GM23248 (cell line): Measurements from ENCODE around the gene FAM162A. TPM values are rescaled to one million over a fixed set of nuclear protein-coding genes. Genes with fewer than 3 reads are reported as not detected.

Source experiments
- DNase-seq: peaks from one replicate; pipeline ENCODE4 v3.0.0-alpha.2; 2015
- H2AFZ ChIP-seq: fragments of 200-600 bp; sonication (generic); 2 replicates; pipeline ENCODE4 v1.6.1; 2016; ENCODE audit warnings: antibody characterized with exemption
- H3F3A ChIP-seq: fragments of 200-600 bp; sonication (generic); 2 replicates; pipeline ENCODE4 v1.6.1; 2016; ENCODE audit warnings: mild to moderate bottlenecking, antibody characterized with exemption, mixed run types; ENCODE audit not compliant: insufficient read depth
- H3K27ac ChIP-seq: fragments of 200-600 bp; sonication (generic); 2 replicates; pipeline ENCODE4 v1.5.1; 2016; ENCODE audit warnings: mild to moderate bottlenecking
- H3K27me3 ChIP-seq: fragments of 200-600 bp; sonication (generic); replicated peaks from 2 replicates; pipeline ENCODE4 v1.6.1; 2016; ENCODE audit warnings: mild to moderate bottlenecking; ENCODE audit not compliant: insufficient read depth
- H3K36me3 ChIP-seq: fragments of 200-600 bp; sonication (generic); 2 replicates; pipeline ENCODE4 v1.6.1; 2016; ENCODE audit warnings: low read depth, mild to moderate bottlenecking
- H3K4me1 ChIP-seq: fragments of 200-600 bp; sonication (generic); 2 replicates; pipeline ENCODE4 v1.6.1; 2016; ENCODE audit warnings: mild to moderate bottlenecking; ENCODE audit not compliant: insufficient read depth
- H3K4me2 ChIP-seq: fragments of 200-600 bp; sonication (generic); one replicate; pipeline ENCODE4 v1.6.1; 2016; ENCODE audit warnings: mild to moderate bottlenecking; ENCODE audit not compliant: unreplicated experiment
- H3K4me3 ChIP-seq: fragments of 200-600 bp; sonication (generic); 2 replicates; pipeline ENCODE4 v1.5.1; 2016; ENCODE audit warnings: mild to moderate bottlenecking
- H3K79me2 ChIP-seq: fragments of 200-600 bp; sonication (generic); 2 replicates; pipeline ENCODE4 v1.6.1; 2016; ENCODE audit warnings: mild to moderate bottlenecking; ENCODE audit not compliant: insufficient read depth
- H3K9ac ChIP-seq: fragments of 200-600 bp; sonication (generic); 2 replicates; pipeline ENCODE4 v1.6.1; 2016; ENCODE audit warnings: mild to moderate bottlenecking
- H3K9me2 ChIP-seq: fragments of 200-600 bp; sonication (generic); 2 replicates; pipeline ENCODE4 v1.6.1; 2016; ENCODE audit warnings: mixed run types, mild to moderate bottlenecking, moderate library complexity; ENCODE audit not compliant: insufficient read depth
- H3K9me3 ChIP-seq: fragments of 200-600 bp; sonication (generic); one replicate; pipeline ENCODE4 v1.6.1; 2017; ENCODE audit warnings: low read depth
- H4K20me1 ChIP-seq: fragments of 200-600 bp; sonication (generic); 2 replicates; pipeline ENCODE4 v1.6.0; 2016; ENCODE audit not compliant: insufficient read depth
- EZH2 ChIP-seq: fragments of 200-600 bp; sonication (generic); IDR thresholded peaks from 2 replicates; pipeline ENCODE4 v1.6.1; 2018; ENCODE audit warnings: antibody characterized with exemption, mild to moderate bottlenecking; ENCODE audit not compliant: insufficient read depth, poor library complexity, severe bottlenecking
- EZH2phosphoT487 ChIP-seq: fragments of 200-600 bp; sonication (generic); IDR thresholded peaks from 2 replicates; pipeline ENCODE4 v1.6.1; 2018; ENCODE audit warnings: antibody characterized with exemption, moderate library complexity, mild to moderate bottlenecking, low read depth; ENCODE audit not compliant: insufficient read depth
- WGBS, 2 experiments: methylation state at CpG; one replicate each; pipeline ENCODE4 v1.1.6; 2015 to 2017; ENCODE audit warnings: low lambda C conversion rate in 2 of 2, low coverage in 1 of 2; ENCODE audit errors: missing lambda C conversion rate in 2 of 2; 5-methylcytosine and 5-hydroxymethylcytosine counted together
- in situ Hi-C: fragments of 300-500 bp; cut with MboI; formaldehyde crosslinking; loops from 2 replicates; pipeline ENCODE4 v1.15.0; 2020
- polyA plus RNA-seq: library from polyadenylated mRNA; unstranded; fragments of >200 nt; fragmentation: Nextera tagmentation; extraction: Ambion mirVana; gene quantifications from 2 replicates; pipeline ENCODE4 v1.2.1, GENCODE V29; 2016
- total RNA-seq: library from RNA; depleted of rRNA; stranded (reverse); fragments of >200 nt; shearing (Covaris generic); gene quantifications from 2 replicates; pipeline ENCODE4 v1.2.3, GENCODE V29; 2014

The FAM162A gene
- total and polyA plus RNA-seq, 2 experiments from 2014 or later = 8.0 to 101 TPM

DNA sequence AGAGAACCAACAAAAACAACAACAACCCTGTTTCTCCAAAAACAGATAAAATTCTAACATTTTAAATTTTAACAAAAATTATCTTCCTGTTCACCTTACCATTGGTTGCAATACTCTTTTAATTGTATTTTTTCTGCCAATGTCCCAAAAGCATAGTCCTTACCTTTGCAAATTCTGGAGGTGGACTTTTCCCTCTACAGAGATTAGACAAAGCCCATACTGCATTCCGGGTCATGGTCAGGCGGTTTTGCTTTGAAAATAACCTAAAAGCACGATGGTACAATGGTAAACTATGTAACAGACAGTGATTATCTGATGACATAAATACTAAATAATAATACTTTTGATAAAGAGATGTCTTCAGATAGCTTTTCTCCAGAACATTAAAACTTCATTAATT, 67.4 kb downstream of the FAM162A start:
- peaks cover 60% of the 10 kb centered on the region for H3K36me3 ChIP-seq
- no peak for TF ChIP-seq EZH2
- no peak for TF ChIP-seq EZH2phosphoT487
- H3K9me3 ChIP-seq = no peaks in the 10 kb centered on the region
- H2AFZ ChIP-seq = no peak overlapping the region
- DNase-seq = no peak
- H3K27me3 ChIP-seq = no peaks in the 10 kb centered on the region
- H3K9ac ChIP-seq = no peak overlapping the region
- H4K20me1 ChIP-seq = no peaks in the 10 kb centered on the region
- peaks cover 73% of the 10 kb centered on the region for H3K79me2 ChIP-seq
- H3K4me1 ChIP-seq = 0 out of 2 replicates have a peak, but pooled peaks cover 3% of the 10 kb centered on the region
- H3K4me3 ChIP-seq = no peak overlapping the region
- whole genome bisulfite sequencing, 2 experiments = 87 to 93% methylated on average over 3 of the region's 3 CpGs
- in situ Hi-C loops = loop anchor here (25.0 kb wide), 1 partner anchor 236 kb away; the partner anchor contains the start of gene PARP14
- no peak overlapping the region for H3K4me2 ChIP-seq
- H3K27ac ChIP-seq = no peak overlapping the region
- no peaks in the 10 kb centered on the region for H3K9me2 ChIP-seq
- H3F3A ChIP-seq = 0 out of 2 replicates have a peak, but pooled peaks cover 5% of the 10 kb centered on the region

DNA sequence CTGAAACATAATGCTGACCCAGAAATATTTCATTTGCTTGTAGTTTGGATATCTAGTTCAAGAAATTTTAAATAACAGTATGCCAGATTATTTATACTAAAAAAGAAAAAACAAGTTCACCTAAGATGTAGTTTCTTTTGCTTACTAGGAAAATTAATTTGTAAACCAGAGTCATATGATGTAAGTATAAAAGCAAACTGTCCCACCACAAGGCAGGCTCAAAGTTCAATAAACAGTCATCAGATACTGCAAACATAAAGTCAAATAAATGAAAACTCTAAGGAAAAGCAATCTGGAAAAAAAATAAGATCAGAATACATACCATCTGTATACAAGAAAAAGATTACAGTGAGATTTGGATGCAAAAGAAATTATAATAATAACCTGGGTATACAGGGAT, 72.1 kb downstream of the FAM162A start:
- no peak overlapping the region for H3K4me3 ChIP-seq
- peaks cover 9% of the 10 kb centered on the region for H3F3A ChIP-seq
- no peak for DNase-seq
- no peak overlapping the region for H2AFZ ChIP-seq
- H3K4me1 ChIP-seq = 0 out of 2 replicates have a peak, but pooled peaks cover 3% of the 10 kb centered on the region
- no peak for TF ChIP-seq EZH2phosphoT487
- TF ChIP-seq EZH2 = no peak
- no peak overlapping the region; the same call in 1 of the 2 replicates for H3K9ac ChIP-seq
- no peak overlapping the region for H3K4me2 ChIP-seq
- H3K27me3 ChIP-seq = no peaks in the 10 kb centered on the region
- in situ Hi-C loops = loop anchor here (25.0 kb wide), 1 partner anchor 231 kb away; the partner anchor contains the start of gene PARP14
- peaks cover 54% of the 10 kb centered on the region for H3K79me2 ChIP-seq
- no peak overlapping the region for H3K27ac ChIP-seq
- H3K9me3 ChIP-seq = no peaks in the 10 kb centered on the region
- H3K9me2 ChIP-seq = no peaks in the 10 kb centered on the region
- H3K36me3 ChIP-seq = peaks cover 49% of the 10 kb centered on the region
- H4K20me1 ChIP-seq = no peaks in the 10 kb centered on the region

DNA sequence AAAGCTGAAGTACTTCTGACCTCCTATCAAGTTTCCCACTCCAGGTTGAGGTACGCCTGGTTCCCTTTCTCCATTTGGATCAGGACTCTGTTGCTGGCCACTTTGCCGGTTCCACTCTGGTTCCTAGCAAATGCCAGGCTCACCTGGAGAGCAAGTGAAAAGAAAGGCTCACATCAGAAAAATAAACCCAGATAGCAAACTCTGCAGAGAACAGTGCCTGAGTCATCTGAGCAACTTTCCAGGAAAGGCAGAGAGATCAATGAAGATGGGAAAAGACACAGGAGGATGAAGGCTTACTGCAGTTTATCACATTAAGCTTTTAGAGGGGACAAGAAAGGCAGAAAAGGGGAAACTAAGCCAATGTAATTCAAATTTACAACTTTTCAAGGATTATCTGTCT, 73.7 kb downstream of the FAM162A start:
- H3K4me1 ChIP-seq = no peaks in the 10 kb centered on the region
- in situ Hi-C loops = loop anchor here (25.0 kb wide), 1 partner anchor 230 kb away; the partner anchor contains the start of gene PARP14
- no peaks in the 10 kb centered on the region for H3K27me3 ChIP-seq
- H3K36me3 ChIP-seq = peaks cover 54% of the 10 kb centered on the region
- no peak for DNase-seq
- WGBS, 2 experiments = 98 to 100% methylated on average over 2 of the region's 2 CpGs
- TF ChIP-seq EZH2 (no peak), EZH2phosphoT487 (no peak)
- no peak overlapping the region for H3K4me2 ChIP-seq
- H3K79me2 ChIP-seq = peaks cover 63% of the 10 kb centered on the region
- H4K20me1 ChIP-seq = no peaks in the 10 kb centered on the region
- H3K9me2 ChIP-seq = no peaks in the 10 kb centered on the region
- H3K27ac ChIP-seq = no peak overlapping the region
- no peak overlapping the region for H3K9ac ChIP-seq
- H3F3A ChIP-seq = peaks cover 9% of the 10 kb centered on the region
- H3K9me3 ChIP-seq = no peaks in the 10 kb centered on the region
- H2AFZ ChIP-seq = no peak overlapping the region
- H3K4me3 ChIP-seq = no peak overlapping the region

DNA sequence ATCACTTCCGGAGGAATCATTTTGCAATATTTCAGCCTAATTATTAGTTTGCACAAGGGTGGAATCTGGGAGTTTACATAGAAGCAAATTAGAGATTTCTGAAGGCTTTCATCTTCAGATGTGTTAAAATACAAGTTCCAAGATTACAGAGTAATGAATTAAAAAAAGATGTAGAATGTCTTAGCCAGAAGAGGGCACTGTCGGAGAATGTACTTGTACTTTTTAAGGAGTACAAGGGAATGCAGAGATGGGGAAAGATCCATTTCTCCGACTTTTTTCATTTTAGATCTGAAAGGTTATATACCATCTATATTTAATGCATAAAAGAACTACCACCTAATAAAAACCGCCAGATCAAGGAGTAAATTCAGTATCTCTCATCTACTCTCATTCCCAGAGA, 75.0 kb downstream of the FAM162A start:
- H4K20me1 ChIP-seq = no peaks in the 10 kb centered on the region
- no peaks in the 10 kb centered on the region for H3K9me3 ChIP-seq
- peaks cover 52% of the 10 kb centered on the region for H3K36me3 ChIP-seq
- WGBS, 2 experiments = 27 to 35% methylated on average over 4 of the region's 4 CpGs
- H3K27me3 ChIP-seq = no peaks in the 10 kb centered on the region
- no peak overlapping the region for H3K9ac ChIP-seq
- in situ Hi-C loops = loop anchor here (25.0 kb wide), 1 partner anchor 228 kb away; the partner anchor contains the start of gene PARP14
- H3K27ac ChIP-seq = no peak overlapping the region
- no peak overlapping the region for H2AFZ ChIP-seq
- H3F3A ChIP-seq = peaks cover 9% of the 10 kb centered on the region
- no peak for TF ChIP-seq EZH2phosphoT487
- no peak for TF ChIP-seq EZH2
- no peak overlapping the region for H3K4me3 ChIP-seq
- H3K4me1 ChIP-seq = no peaks in the 10 kb centered on the region
- no peaks in the 10 kb centered on the region for H3K9me2 ChIP-seq
- DNase-seq = peak; percentile 75
- H3K79me2 ChIP-seq = peaks cover 76% of the 10 kb centered on the region
- no peak overlapping the region for H3K4me2 ChIP-seq
